H1 (cell line): ENCODE data around the gene SORBS1. TPM values are rescaled to one million over a fixed set of nuclear protein-coding genes. Genes with fewer than 3 reads are reported as not detected.

ENCODE experiments used
- NRF1 ChIP-seq: IDR thresholded peaks from 2 replicates; pipeline ENCODE4 v1.6.1; 2011; ENCODE audit warnings: mild to moderate bottlenecking, low read depth, low read length, improper control_type of control experiment
- POLR2AphosphoS5 ChIP-seq: IDR thresholded peaks from 2 replicates; pipeline ENCODE4 v1.6.1; 2011; ENCODE audit warnings: low read depth, low read length
- RNF2 ChIP-seq: fragments of 200-900, 300-1000 bp; sonication (generic); IDR thresholded peaks from 2 replicates; pipeline ENCODE4 v1.7.1; 2016; ENCODE audit warnings: borderline replicate concordance, low read depth, mild to moderate bottlenecking, antibody characterized with exemption, low read length; ENCODE audit not compliant: poor library complexity, severe bottlenecking; ENCODE audit errors: missing control alignments
- TAF1 ChIP-seq: IDR thresholded peaks from 2 replicates; pipeline ENCODE4 v1.6.1; 2011; ENCODE audit warnings: mild to moderate bottlenecking, low read depth, low read length
- polyA plus RNA-seq, 7 experiments: library from polyadenylated mRNA; depleted of rRNA in 3 of 7; stranded (reverse) in 5 of 7; unstranded in 2 of 7; fragments of >200 nt in 5 of 7; fragments of 200-250 nt in 2 of 7; gene quantifications; 1 replicate in 5 of 7; 2 replicates in 1 of 7; 4 replicates in 1 of 7; pipeline versions ENCODE4 v1.2.1 to v1.2.3, GENCODE V29; 2011 to 2013; ENCODE audit warnings: missing spikeins in 2 of 7, mixed read lengths in 2 of 7
- total RNA-seq: library from RNA; stranded (reverse); fragmentation: NEBNext Ultra II Directional; extraction: Animal tissue kit (Norgen Biotek cat#: 25700); gene quantifications from 2 replicates; pipeline ENCODE4 v1.2.1, GENCODE V29; 2021

SORBS1 gene
- total and polyA plus RNA-seq, 2 of the 8 experiments (the other 6 are each of a cell fraction or from before 2014, with no cell fraction given): 16.0 to 35.0 TPM

DNA sequence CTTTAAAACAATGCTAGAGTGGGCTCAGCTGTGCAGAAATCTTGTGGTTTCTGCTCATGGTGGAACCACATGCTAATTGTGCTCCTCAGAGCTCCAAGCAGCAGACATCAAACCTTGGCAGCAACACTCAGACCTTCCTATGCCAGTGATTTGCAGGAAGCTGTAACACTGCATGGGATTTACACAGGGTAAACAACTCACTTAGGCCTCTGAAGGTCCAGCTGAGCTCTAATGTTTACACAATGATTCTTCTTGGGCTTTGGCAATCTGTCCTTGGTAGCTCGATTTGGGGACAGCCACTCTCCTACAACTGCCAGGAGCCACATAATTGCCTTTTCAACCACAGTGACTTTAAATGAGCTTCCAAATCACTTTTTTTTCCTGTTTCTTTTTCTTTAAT, 172.6 kb downstream of the SORBS1 start (continued):
- TF ChIP-seq RNF2 (no peak), POLR2AphosphoS5 (no peak), NRF1 (no peak), TAF1 (no peak)
- TF ChIP-seq, all 59 proteins: peak for 0
